ENCODE measurements around the gene PRKG1. TPM values are rescaled to one million over a fixed set of nuclear protein-coding genes. Genes with fewer than 3 reads are reported as not detected.

PRKG1 gene
- total RNA-seq, 2 donors from 2014 or later, result 145 to 381 TPM

- Histone ChIP-seq H3K4me3 (no peak overlapping the region), H3K27ac (no peak overlapping the region), H3K27me3 (replicated peaks; ENCODE audit: insufficient read depth) (no peaks in the 10 kb centered on the region), H3K36me3 (no peaks in the 10 kb centered on the region), H3K9me3 (no peaks in the 10 kb centered on the region), H3K4me1 (ENCODE audit: control insufficient read depth in 1 of 2, low read depth in 2 of 2) (peaks cover 5 to 12% of the 10 kb centered on the region in 2 donors)
- ATAC-seq (ENCODE audit: insufficient number of reproducible peaks, low FRiP score, low read depth) (no peak), DNase-seq (ENCODE audit: low spot score) (no peak)
- no peak for TF ChIP-seq CTCF (IDR thresholded peaks at IDR 0.05)
Observed at GRCh38 chr10:52128056-52128683, 1053.9 kb downstream of the PRKG1 start.

- Histone ChIP-seq H3K9me3 (no peaks in the 10 kb centered on the region), H3K27ac (no peak overlapping the region), H3K27me3 (replicated peaks; ENCODE audit: insufficient read depth) (no peaks in the 10 kb centered on the region), H3K36me3 (no peaks in the 10 kb centered on the region), H3K4me3 (no peak overlapping the region), H3K4me1 (ENCODE audit: control insufficient read depth in 1 of 2, low read depth in 2 of 2) (peaks cover 5 to 9% of the 10 kb centered on the region in 2 donors)
- ATAC-seq (ENCODE audit: insufficient number of reproducible peaks, low FRiP score, low read depth) (no peak), DNase-seq (ENCODE audit: low spot score) (no peak)
- no peak for TF ChIP-seq CTCF (IDR thresholded peaks at IDR 0.05)
Observed at GRCh38 chr10:52129410-52130178, 1055.3 kb downstream of the PRKG1 start.

- Histone ChIP-seq H3K27me3 (replicated peaks; ENCODE audit: insufficient read depth) (no peaks in the 10 kb centered on the region), H3K36me3 (peaks cover 3% of the 10 kb centered on the region), H3K27ac (no peak overlapping the region), H3K4me1 (ENCODE audit: control insufficient read depth in 1 of 2, low read depth in 2 of 2) (peaks cover 0 to 2% of the 10 kb centered on the region in 2 donors), H3K4me3 (no peak overlapping the region), H3K9me3 (no peaks in the 10 kb centered on the region)
- no peak for DNase-seq (ENCODE audit: low spot score)
- ATAC-seq (ENCODE audit: insufficient number of reproducible peaks, low FRiP score, low read depth), result no peak
- TF ChIP-seq CTCF (IDR thresholded peaks at IDR 0.05), result no peak
Observed at GRCh38 chr10:52135101-52135500, 1060.8 kb downstream of the PRKG1 start.

- no peak for DNase-seq (ENCODE audit: low spot score)
- Histone ChIP-seq H3K27ac (no peak overlapping the region), H3K27me3 (replicated peaks; ENCODE audit: insufficient read depth) (no peaks in the 10 kb centered on the region), H3K9me3 (no peaks in the 10 kb centered on the region), H3K4me3 (no peak overlapping the region), H3K4me1 (ENCODE audit: control insufficient read depth in 1 of 2, low read depth in 2 of 2) (no peaks in the 10 kb centered on the region), H3K36me3 (peaks cover 3% of the 10 kb centered on the region)
- ATAC-seq (ENCODE audit: insufficient number of reproducible peaks, low FRiP score, low read depth), result no peak
- TF ChIP-seq CTCF (IDR thresholded peaks at IDR 0.05), result no peak
Observed at GRCh38 chr10:52136921-52137320, 1062.6 kb downstream of the PRKG1 start.

GRCh38 chr10:52143338-52143737 is 1069.1 kb downstream of the PRKG1 start:
- DNase-seq (ENCODE audit: low spot score) (no peak), ATAC-seq (ENCODE audit: insufficient number of reproducible peaks, low FRiP score, low read depth) (no peak)
- Histone ChIP-seq H3K4me3 (no peak overlapping the region), H3K4me1 (ENCODE audit: control insufficient read depth in 1 of 2, low read depth in 2 of 2) (peaks cover 8 to 12% of the 10 kb centered on the region in 2 donors), H3K27ac (no peak overlapping the region), H3K9me3 (no peaks in the 10 kb centered on the region), H3K36me3 (peaks cover 3% of the 10 kb centered on the region), H3K27me3 (replicated peaks; ENCODE audit: insufficient read depth) (no peaks in the 10 kb centered on the region)
- no peak for TF ChIP-seq CTCF (IDR thresholded peaks at IDR 0.05)

All from thoracic aorta (tissue), 2 donors.